ENCODE data around the gene PKLR.
"Not testable (repeated sequence)": the region's sequence is repeated elsewhere in the genome, so short reads cannot be mapped to it uniquely, and the experiment has no call there.

Gene PKLR

GRCh38 chr1:155250633-155251449 lies 50.4 kb downstream of the PKLR start:
- peak; percentile 100 for DNase-seq
- Histone ChIP-seq H3K36me3 (peaks cover 65% of the 10 kb centered on the region), H3K9me3 (ENCODE audit: severe bottlenecking) (no peaks in the 10 kb centered on the region), H3K4me3 (ENCODE audit: low read depth, low read length) (no peak overlapping the region), H3K27me3 (ENCODE audit: insufficient read depth, low read depth, severe bottlenecking) (no peaks in the 10 kb centered on the region), H3K27ac (peak overlapping the region; percentile 40)
- TF ChIP-seq CTCF (IDR thresholded peaks at IDR 0.05; ENCODE audit: low read depth, low read length) = peak; percentile 100

- Histone ChIP-seq H3K9me3 (ENCODE audit: severe bottlenecking) (no peaks in the 10 kb centered on the region), H3K36me3 (peaks cover 65% of the 10 kb centered on the region), H3K27ac (peak overlapping the region; percentile 40), H3K27me3 (ENCODE audit: insufficient read depth, low read depth, severe bottlenecking) (no peaks in the 10 kb centered on the region), H3K4me3 (ENCODE audit: low read depth, low read length) (no peak overlapping the region)
- no peak for DNase-seq
- TF ChIP-seq CTCF (IDR thresholded peaks at IDR 0.05; ENCODE audit: low read depth, low read length) = no peak
These were observed 51.0 kb downstream of the PKLR start for GRCh38 chr1:155250246-155250632.

GRCh38 chr1:155247667-155248553 lies 53.3 kb downstream of the PKLR start:
- no peak overlapping the region for H3K27ac ChIP-seq
- no peaks in the 10 kb centered on the region for H3K27me3 ChIP-seq (ENCODE audit: insufficient read depth, low read depth, severe bottlenecking)
- no peaks in the 10 kb centered on the region for H3K9me3 ChIP-seq (ENCODE audit: severe bottlenecking)
- H3K36me3 ChIP-seq = peaks cover 54% of the 10 kb centered on the region
- DNase-seq = no peak
- no peak overlapping the region for H3K4me3 ChIP-seq (ENCODE audit: low read depth, low read length)
- no peak for TF ChIP-seq CTCF (IDR thresholded peaks at IDR 0.05; ENCODE audit: low read depth, low read length)

- H3K9me3 ChIP-seq (ENCODE audit: severe bottlenecking); H3K4me3 ChIP-seq (ENCODE audit: low read depth, low read length); H3K27ac ChIP-seq; DNase-seq; H3K27me3 ChIP-seq (ENCODE audit: insufficient read depth, low read depth, severe bottlenecking): not testable (repeated sequence)
- H3K36me3 ChIP-seq = peaks cover 46% of the 10 kb centered on the region
These were observed 54.4 kb downstream of the PKLR start for GRCh38 chr1:155246796-155247195.

- Histone ChIP-seq H3K4me3 (ENCODE audit: low read depth, low read length) (peak overlapping the region; percentile 39), H3K9me3 (ENCODE audit: severe bottlenecking) (no peaks in the 10 kb centered on the region), H3K36me3 (peaks cover 36% of the 10 kb centered on the region), H3K27ac (peak overlapping the region; percentile 69), H3K27me3 (ENCODE audit: insufficient read depth, low read depth, severe bottlenecking) (no peaks in the 10 kb centered on the region)
- no peak for TF ChIP-seq CTCF (IDR thresholded peaks at IDR 0.05; ENCODE audit: low read depth, low read length)
- DNase-seq = no peak
These were observed 56.1 kb downstream of the PKLR start for GRCh38 chr1:155245163-155245524.
